ENCODE results near the gene TSPAN9.

DNA sequence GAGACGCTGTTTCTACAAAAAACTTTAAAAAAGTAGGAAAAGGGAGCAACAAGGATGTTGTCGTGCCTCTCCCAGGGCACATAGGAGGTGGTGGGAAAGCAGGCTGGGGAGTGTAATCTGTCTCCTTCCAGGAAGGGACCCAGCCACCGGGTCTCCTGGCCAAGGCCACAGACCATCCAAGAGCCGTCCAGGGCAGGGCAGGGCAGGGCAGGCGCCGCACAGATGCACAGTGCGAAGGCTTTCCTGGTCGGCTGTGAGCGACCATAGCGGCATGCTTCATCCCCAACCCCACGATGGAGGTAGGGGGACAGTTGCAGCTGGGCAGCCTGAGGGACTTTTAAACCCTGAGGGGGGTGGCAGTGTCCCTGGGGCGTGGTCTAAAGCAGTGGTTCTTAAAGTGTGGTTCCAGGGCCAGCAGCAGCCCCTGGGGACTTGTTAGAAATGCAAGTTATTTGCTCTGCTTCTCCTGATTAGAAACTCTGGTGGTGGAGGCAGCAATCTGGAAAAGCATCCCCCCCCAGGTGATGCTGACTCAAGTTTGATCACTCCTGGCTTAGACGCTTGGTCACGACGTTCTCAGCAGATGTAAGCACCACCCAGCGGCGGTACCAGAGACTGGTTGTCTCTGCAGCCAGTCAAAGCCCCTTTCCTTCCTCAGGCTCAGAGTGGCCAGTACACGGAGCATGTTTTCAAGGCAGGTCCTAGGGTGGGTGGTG lies 216.4 kb downstream of the TSPAN9 start:
- no peak for TF ChIP-seq EP300 (IDR thresholded peaks at IDR 0.05; ENCODE audit: borderline replicate concordance in 1 of 2, low read depth in 1 of 2, low read length in 1 of 2)
- TF ChIP-seq, protein P1, sequence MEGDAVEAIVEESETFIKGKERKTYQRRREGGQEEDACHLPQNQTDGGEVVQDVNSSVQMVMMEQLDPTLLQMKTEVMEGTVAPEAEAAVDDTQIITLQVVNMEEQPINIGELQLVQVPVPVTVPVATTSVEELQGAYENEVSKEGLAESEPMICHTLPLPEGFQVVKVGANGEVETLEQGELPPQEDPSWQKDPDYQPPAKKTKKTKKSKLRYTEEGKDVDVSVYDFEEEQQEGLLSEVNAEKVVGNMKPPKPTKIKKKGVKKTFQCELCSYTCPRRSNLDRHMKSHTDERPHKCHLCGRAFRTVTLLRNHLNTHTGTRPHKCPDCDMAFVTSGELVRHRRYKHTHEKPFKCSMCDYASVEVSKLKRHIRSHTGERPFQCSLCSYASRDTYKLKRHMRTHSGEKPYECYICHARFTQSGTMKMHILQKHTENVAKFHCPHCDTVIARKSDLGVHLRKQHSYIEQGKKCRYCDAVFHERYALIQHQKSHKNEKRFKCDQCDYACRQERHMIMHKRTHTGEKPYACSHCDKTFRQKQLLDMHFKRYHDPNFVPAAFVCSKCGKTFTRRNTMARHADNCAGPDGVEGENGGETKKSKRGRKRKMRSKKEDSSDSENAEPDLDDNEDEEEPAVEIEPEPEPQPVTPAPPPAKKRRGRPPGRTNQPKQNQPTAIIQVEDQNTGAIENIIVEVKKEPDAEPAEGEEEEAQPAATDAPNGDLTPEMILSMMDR (IDR thresholded peaks at IDR 0.05): no peak

Data from SK-N-SH (cell line).